Measurements from ENCODE around the gene AMH.
"Not testable (repeated sequence)": the region's sequence is repeated elsewhere in the genome, so short reads cannot be mapped to it uniquely, and the experiment has no call there.

Gene AMH

DNA sequence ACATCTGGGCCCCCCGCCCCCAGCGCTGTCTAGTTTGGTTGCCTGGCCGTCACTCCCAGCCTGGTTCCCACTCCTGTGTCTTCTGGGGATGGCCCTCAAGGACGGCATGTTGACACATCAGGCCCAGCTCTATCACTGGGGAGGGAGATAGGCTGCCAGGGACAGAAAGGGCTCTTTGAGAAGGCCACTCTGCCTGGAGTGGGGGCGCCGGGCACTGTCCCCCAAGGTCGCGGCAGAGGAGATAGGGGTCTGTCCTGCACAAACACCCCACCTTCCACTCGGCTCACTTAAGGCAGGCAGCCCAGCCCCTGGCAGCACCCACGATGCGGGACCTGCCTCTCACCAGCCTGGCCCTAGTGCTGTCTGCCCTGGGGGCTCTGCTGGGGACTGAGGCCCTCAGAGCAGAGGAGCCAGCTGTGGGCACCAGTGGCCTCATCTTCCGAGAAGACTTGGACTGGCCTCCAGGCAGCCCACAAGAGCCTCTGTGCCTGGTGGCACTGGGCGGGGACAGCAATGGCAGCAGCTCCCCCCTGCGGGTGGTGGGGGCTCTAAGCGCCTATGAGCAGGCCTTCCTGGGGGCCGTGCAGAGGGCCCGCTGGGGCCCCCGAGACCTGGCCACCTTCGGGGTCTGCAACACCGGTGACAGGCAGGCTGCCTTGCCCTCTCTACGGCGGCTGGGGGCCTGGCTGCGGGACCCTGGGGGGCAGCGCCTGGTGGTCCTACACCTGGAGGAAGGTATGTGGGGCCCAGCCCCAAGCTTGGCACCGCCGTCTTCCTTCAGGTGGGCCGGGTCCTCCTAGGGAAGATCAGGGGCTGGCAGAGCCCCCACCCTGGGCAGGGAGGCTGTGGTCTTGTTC, at the start of gene AMH:
Gene AMH (plus strand): TSS at position 314 of the 857 bp plus-strand sequence. CDS start 10 bp downstream, at position 324.
- no peak for DNase-seq (ENCODE audit: low read depth)

DNA sequence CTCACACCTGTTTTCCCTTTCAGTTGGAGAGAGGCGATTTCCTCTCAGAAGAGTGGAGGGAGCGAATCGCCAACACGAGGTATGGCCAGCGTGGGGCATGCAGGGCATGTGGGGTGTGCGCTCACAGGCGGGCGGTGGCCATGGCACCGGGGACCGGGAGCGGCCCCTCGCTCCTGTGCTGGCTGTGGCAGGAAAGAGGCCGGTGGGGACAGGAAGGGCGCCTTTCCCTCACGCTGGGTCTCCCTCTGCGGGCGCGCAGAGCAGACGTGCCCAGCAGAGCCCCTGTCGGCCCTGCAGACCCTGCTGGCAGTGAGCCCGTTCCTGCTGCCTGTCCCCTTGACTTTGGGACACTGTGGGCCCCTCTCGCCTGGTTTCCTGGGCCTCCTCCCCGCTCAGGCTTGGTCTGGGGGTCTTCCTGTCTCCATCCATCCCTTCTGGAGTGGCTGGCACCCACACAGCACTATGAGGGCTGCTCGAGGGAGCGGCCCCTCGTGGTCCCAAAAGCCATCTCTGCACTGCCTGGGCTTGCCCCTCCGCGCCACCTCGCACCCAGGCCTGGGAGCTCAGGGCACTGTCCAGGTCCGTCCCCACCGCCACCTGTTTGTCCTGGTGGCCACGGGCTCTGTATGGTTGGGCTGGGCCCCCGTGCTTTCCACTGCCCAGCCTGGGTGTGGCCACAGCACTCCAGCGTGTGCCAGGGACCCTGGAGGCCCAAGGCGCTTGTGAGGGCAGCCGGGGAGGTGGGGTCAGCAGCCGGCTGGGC, 49.1 kb upstream of the AMH start:
- no peak for DNase-seq (ENCODE audit: low read depth)

DNA sequence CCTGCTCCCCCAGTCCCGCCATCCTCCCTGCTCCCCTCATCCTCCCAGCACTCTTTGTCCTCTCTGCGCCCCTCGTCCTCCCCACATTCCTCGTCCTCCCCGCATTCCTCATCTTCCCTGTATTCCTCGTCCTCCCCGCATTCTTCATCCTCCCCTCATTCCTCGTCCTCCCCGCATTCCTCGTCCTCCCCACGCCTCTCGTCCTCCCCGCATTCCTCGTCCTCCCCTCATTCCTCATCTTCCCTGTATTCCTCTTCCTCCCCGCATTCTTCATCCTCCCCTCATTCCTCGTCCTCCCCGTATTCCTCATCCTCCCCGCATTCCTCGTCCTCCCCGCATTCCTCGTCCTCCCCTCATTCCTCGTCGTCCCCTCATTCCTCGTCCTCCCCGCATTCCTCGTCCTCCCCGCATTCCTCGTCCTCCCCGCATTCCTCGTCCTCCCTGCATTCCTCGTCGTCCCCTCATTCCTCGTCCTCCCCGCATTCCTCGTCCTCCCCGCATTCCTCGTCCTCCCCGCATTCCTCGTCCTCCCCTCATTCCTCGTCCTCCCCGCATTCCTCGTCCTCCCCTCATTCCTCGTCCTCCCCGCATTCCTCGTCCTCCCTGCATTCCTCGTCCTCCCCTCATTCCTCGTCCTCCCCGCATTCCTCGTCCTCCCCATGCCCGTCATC, 48.4 kb upstream of the AMH start:
- not testable (repeated sequence) for DNase-seq (ENCODE audit: low read depth)

DNA sequence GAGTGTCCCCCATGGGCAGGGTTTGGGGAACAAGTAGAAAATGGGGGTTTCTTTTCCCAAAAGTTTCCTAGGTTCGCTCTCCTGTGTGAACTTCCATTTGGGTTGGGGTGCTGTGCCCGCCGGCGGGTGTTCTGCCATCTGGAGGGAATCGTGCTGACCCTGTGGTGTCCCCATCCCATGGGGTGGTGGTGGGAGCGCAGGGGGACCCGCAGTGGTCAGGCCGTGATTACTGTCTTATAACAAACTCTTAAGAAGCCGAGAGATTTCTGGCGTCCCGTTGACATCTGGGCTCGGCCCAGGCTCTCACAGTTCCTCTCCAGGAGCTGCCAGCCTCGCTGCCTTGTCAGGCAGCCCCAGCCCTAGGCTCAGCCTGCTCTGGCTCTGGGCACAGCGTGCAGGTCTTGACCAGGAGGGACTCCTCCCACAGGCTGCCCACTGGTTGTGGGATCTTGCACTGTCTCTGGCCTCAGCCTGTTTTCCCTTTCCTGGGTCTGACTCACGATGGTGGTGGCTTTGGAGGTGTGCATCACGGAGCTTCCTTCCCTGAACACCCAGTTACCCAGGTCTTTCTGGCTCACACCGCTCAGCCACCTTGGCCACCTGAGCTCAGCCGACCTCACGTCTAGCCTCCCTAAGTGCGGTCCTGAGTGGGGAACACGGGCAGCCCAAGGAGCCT, 47.5 kb upstream of the AMH start:
- DNase-seq (ENCODE audit: low read depth): no peak

DNA sequence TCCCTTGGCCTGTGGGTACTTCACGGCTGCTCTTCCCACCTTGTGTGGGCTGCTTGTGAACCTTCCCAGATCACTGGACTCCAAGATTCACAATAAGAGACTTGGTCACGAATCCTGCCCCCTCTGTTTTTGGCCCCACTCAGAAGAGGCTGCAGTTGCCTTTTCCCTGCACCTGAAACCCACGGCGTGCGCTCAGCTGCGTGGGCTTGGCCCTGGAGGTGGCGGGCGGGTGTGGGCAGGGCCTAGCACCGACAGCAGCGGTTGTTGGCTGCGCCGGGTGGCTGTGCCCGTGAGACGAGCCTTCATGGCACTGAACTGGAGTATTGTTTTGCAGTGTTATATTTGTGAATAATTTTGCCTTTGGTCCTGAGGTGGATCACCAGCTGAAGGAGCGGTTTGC, 46.8 kb upstream of the AMH start:
- no peak for DNase-seq (ENCODE audit: low read depth)

DNA sequence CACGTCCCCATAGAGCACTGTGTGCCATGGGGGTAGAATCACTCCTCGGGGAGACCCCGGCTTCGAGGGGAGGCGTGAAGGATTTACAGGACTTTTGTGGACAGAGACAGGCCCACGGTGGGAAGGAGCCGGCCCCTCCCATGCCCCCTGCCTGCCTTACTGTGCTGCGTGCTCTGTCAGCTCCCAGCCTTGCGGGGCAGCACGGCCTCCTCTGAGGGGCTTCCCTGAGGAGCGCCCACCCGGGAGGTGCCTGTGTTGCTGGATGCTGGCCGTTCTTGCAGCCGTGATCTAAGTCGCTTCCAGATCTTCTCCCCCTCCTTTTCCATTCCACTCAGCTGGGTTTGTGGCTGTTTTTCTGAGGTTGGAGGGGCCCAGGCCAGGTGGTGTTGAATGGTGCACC, 42.1 kb upstream of the AMH start:
- no peak for DNase-seq (ENCODE audit: low read depth)

DNA sequence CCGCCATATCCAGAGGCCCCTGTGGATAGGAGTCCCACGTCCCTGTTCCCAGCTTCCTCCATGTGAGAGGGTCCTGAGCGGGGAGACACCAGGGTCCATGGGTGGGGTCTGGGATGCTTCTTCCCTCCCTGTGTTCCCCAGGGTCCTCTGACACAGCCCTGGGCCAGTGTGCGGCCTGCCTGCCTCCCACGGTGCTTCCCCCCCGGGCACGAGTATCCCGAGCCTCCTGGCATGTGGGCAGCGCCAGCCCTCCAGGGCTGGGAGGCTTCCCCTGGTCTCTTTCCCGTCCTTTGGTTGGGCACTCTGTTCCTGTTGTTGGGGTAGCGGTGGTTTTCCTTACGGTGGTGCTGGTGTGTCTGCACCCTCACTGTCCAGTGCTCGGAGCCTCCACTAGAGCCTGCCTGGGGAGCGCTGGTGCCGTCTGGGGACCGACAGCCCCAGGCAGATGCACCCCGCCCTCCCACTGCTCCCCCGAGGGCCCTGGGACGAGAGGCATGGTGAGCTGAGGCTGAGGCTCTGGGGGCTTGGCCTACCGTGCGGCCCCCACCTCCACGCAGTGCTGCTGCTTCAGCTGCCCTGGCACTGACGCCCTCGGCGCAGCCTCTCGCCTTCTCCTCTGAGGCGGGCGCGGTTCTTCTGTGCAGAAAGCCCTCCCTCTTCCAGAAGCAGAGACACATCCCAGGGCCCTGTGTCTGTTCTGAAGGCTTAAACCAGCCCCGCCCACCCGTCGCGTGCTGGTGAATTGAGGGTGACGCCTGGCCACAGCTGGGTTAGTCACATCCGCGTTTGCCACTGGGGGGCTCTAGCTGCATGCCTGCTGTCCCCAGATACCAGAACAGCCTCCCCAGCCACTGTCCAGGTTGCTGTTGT, 40.9 kb upstream of the AMH start:
- peak; percentile 24 for DNase-seq (ENCODE audit: low read depth)

DNA sequence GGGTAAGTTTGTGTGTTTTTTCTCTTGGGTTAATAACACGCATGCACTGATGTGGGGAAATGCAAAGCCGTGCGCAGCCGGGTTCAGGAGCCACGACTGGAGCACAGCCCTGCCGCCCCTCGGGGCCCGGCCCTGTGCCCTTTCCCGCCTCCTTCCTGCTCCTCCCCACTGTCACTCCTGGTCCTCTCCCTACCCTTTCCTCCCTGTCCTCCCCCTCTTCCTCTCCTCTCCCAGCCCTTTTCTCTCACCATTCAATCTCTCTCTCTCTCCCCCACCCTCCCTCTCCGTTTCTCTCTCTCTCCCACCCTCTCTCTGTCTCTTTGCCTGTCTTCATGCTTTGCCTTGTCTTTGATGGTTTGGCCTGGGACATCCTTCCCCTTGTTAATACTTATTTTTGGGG, 40.1 kb upstream of the AMH start:
- DNase-seq (ENCODE audit: low read depth): no peak

DNA sequence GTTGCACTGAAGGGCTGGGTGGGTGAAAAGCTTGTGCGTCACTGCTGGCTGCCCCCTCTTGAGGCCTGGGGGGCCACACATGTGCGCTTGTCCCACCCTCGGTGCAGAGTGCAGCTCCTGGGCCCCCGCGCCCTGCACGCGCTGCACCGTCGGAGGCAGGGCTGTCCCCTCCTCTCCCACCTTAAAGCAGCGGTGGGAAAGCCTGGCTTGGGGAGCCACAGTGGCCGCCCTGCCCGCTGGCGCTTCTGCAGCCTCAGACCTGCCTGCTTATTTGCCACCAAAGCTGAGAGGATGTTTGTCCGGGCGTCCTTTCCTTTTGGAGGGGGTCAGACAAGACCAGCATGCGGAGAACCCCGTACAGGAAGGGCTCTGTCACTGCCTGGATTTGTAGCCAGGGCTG, 39.7 kb upstream of the AMH start:
- DNase-seq (ENCODE audit: low read depth): no peak

DNA sequence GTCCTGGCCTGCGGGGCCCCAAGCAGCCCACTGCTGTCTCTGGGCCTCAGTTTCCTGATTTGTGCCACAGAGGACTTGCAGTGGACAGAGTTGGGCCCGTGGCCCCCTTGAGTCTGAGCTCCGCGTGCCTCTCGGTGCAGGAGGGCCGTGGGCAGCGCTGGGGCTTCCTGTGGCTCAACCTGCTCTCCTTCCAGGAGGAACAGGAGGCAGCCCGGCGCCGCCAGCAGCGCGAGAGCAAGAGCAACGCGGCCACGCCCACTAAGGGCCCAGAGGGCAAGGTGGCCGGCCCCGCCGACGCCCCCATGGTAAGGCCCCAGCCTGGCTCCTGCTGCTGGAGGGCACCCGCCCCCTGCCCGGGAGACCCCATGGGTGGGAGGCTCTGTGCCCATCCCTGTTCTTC, 38.9 kb upstream of the AMH start:
- DNase-seq (ENCODE audit: low read depth): no peak

DNA sequence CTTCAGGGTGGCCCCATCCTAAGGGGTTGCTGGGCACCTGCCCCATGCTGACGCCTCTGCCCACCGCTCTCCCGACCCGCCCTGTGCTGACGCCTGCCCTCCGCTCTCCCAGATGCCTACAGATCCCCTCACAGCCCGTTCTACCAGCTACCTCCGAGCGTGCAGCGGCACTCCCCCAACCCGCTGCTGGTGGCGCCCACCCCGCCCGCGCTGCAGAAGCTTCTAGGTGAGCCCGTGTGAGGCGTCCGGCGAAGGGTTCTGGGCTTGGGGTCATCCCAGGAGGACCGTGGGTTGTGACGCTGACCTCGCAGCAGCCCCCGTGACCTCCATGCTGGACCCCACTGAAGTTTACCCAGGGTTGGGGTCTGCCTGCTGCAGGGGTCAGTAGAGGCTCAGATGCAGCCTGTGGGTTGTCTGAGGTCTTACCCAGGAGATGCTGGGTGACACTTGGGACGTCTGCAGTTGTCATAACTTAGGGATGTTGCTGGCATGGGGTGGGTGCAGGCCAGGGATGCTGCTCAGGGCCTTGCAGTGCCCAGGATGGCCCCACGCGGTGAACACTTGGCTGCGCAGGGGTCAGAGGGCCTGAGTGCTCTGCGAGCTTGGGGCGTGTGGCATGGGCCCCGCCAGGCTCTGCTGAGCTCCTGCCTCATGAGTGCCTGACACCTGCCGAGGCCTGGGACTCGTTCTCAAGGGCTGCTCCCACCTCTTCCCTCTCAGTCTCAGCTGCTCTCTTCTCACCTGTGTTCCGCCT, 38.0 kb upstream of the AMH start:
- DNase-seq (ENCODE audit: low read depth): no peak

DNA sequence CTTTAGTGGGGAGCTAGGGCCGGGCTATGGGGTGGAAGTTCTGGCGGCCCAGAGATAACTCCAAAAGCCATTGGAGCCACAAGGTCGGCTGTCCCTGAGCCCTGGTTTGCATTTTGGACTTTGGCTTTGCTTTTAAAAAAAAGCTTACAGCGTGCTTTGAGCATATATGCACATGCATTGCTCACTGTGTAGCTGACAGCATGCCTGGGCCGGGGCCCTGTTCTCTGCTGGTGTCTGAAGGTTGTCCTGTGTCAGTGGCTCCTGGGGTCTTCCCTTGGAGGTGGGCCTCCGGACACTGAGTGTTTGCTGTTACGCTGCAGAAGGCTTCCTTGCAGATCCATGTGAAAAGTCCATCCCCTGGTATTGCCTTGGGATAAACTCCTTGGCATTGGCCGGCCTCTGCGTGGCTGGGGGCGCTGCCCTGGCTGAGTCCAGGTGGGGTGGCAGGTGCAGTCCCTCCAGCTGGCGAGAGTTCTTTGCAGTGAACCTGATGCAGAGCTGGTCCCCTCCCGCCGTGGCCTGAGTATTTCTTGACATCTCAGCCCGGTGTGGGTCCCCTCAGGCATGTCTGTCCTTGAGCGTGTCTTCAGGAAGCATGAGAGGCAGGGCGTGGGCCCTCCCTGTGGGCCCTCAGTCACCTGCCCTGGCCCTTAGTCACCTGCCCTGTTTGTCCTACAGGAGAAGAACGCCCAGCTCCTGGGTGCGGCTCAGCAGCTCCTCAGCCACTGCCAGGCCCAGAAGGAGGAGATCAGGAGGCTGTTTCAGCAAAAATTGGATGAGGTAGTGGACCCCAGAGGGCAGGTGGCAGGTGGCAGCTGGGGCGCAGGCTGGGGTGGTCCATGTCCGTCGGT, 36.0 kb upstream of the AMH start:
- DNase-seq (ENCODE audit: low read depth): no peak

DNA sequence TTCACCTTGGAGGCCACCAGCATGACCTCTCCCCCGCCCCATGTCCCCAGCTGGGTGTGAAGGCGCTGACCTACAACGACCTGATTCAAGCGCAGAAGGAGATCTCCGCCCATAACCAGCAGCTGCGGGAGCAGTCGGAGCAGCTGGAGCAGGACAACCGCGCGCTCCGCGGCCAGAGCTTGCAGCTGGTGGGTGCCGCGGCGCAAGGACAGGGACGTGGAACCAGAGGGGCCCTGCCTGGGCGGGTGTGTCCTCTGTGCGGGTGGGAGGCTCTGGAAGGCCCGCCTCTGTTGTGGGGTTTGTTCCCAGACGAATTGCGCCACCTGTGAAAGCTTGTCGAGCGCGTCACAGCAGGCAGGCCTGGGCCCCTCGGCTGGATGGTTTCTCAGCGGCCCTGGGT, 35.3 kb upstream of the AMH start:
- no peak for DNase-seq (ENCODE audit: low read depth)

DNA sequence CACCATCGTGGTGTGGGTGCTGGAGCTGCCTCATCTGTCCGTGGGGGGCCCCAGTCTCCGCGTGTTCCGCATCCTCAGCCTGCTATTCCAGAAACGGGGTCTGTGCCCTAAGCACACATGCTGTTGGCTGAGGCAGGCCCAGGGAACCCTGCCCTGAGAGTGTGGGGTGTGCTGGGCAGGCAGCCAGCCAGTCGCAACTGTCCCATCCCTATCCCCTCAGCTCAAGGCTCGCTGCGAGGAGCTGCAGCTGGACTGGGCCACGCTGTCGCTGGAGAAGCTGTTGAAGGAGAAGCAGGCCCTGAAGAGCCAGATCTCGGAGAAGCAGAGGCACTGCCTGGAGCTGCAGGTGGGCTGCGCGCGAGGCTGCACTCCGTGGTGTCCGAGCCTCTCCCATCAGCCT, 34.9 kb upstream of the AMH start:
- no peak for DNase-seq (ENCODE audit: low read depth)

DNA sequence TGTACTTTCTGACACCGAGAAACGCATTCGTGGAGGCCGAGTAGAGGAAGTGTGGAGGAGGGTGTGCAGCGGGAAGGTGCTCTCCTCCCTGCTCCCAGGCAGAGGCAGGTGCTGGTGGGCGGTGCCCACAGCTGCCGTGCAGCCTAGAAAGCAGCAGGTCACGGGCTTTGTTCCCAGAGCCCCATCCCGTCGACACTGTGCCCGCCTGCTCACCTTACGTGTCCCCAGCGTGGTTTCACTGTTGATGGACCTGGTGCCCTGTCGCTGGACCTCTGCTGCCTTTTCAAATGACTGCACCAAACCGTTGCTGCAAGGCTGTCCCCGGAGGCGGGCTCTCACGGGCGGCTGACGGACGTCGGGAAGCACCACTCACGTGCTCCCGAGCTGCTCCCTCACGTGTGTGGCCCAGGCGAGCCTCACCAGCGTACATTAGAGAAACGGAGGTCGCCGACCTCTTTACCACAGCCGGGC, 33.8 kb upstream of the AMH start:
- no peak for DNase-seq (ENCODE audit: low read depth)

DNA sequence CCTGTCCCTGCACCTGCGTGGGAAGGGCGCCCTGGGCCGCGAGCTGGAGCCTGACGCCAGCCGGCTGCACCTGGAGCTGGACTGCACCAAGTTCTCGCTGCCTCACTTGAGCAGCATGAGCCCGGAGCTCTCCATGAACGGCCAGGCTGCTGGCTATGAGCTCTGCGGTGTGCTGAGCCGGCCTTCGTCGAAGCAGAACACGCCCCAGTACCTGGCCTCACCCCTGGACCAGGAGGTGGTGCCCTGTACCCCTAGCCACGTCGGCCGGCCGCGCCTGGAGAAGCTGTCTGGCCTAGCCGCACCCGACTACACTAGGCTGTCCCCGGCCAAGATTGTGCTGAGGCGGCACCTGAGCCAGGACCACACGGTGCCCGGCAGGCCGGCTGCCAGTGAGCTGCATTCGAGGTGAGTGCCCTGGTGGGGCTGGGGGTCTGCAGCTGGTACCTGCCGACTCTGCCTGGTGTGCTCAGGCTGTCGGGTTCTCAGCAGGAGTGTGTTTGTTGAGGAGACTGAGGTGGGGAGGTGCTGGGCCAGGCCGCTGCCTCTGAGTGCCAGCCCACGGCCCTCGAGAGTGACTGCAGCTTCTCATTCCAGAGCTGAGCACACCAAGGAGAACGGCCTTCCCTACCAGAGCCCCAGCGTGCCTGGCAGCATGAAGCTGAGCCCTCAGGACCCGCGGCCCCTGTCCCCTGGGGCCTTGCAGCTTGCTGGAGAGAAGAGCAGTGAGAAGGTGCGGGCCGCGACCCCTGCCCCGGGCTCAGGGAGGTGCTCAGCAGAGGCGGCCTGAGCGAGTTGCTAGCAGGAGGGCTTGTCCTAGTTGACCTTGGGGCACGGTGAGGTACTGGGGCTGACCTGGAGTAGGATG, 32.5 kb upstream of the AMH start:
- DNase-seq (ENCODE audit: low read depth): no peak

DNA sequence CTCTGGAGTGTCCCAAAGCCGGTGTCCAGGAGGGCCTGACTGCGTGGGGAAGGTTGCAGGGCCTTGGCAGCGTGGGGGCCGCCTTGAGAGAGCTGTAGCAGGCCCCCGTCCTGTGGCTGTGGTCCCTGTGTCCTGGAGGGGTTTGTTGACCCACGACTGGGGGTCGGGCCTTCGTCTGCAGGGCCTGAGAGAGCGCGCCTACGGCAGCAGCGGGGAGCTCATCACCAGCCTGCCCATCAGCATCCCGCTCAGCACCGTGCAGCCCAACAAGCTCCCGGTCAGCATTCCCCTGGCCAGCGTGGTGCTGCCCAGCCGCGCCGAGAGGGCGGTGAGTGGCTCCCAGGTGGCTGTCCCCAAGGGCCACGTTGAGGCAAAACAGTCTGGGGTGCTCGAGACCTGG, 31.5 kb upstream of the AMH start:
- DNase-seq (ENCODE audit: low read depth): no peak

DNA sequence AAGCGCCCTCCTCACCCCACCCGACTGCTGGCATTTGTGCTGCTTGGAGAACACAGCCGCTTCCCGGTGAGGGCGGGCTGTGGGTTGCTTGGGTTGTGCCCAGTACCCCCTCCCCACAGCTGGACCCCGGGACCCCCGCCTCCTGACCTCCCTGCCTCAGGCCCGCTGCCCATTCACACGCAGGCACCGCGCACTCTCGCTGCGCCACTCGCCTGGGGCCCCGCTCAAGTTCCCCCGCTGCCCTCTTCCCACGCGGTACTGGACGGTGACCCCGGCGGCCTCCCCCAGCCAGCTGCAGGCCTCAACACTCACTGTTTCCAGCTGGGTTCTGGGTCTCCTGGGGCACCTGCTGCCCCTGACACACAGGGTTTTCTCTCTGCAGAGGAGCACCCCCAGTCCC, 29.4 kb upstream of the AMH start:
- no peak for DNase-seq (ENCODE audit: low read depth)
